ENCODE measurements around the gene USP36. TPM values are rescaled to one million over a fixed set of nuclear protein-coding genes. Genes with fewer than 3 reads are reported as not detected.

Gene USP36
- total RNA-seq, 5 donors from 2014 or later (not counting 1 experiment from before 2014, with no cell fraction given), result 132 to 487 (median 143) TPM

DNA sequence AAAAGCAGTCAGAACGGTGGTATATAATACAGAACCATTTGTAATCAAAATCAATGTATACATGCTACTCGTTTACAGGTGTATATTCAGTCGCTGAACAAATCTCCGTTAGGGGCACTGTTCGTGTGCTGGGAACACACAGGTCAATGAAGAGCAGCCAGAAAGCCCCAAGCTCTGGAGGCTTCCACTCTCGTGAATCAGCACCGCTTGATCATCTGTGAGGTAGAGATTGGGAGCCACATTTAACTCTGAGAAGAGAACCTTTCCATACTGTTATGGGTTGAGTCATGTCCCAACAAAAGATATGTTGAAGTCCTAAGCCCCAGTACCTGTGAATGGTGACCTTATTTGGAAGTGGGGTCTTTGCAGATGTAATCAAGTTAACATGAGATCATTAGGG lies 53.2 kb downstream of the USP36 start:
- Histone ChIP-seq H3K4me1 (ENCODE audit: control insufficient read depth in 1 of 2, extremely low read depth in 1 of 2, insufficient read depth in 2 of 2, low read length in 2 of 2) (peaks cover 9 to 96% of the 10 kb centered on the region in 2 experiments), H3K27ac (ENCODE audit: low read length) (peak overlapping the region; percentile 11), H3K4me3 (ENCODE audit: control insufficient read depth in 1 of 2, extremely low read depth in 1 of 2, low read length in 1 of 2) (no peak overlapping the region), H3K27me3 (replicated peaks in 1 of 2; ENCODE audit: control insufficient read depth in 2 of 2, extremely low read depth in 1 of 2, insufficient read depth in 2 of 2, low read length in 1 of 2) (no peaks in the 10 kb centered on the region), H3K36me3 (ENCODE audit: control insufficient read depth in 2 of 2, extremely low read depth in 1 of 2, insufficient read depth in 1 of 2, low read length in 1 of 2) (peaks cover 0 to 2% of the 10 kb centered on the region in 2 donors), H3K9me3 (no peaks in the 10 kb centered on the region)
- CTCF ChIA-PET, result interaction anchor here in 1 of 2 donors (0.6 kb wide), 1 partner anchor 79 kb away, joined by 3 read pairs; no protein-coding TSS in a partner anchor
- WGBS (ENCODE audit: insufficient coverage), result 100% methylated on average over 4 of the region's 7 CpGs
- H3K4me3 Mint-ChIP-seq, result peak overlapping the region in 1 of 3 donors; percentile 63
- peak overlapping the region; percentile 76 to 95 for H3K27ac Mint-ChIP-seq
- H3K36me3 Mint-ChIP-seq, result peaks cover 14% of the 10 kb centered on the region
- ATAC-seq (replicated peaks in 1 of 4), result no peak
- no peaks in the 10 kb centered on the region for H3K9me3 Mint-ChIP-seq
- H3K4me1 Mint-ChIP-seq, result peaks cover 80 to 87% (median 87%) of the 10 kb centered on the region in 3 donors
- POLR2A ChIA-PET, result no interaction called here
- H3K27me3 Mint-ChIP-seq, result no peaks in the 10 kb centered on the region
- no peak for DNase-seq

DNA sequence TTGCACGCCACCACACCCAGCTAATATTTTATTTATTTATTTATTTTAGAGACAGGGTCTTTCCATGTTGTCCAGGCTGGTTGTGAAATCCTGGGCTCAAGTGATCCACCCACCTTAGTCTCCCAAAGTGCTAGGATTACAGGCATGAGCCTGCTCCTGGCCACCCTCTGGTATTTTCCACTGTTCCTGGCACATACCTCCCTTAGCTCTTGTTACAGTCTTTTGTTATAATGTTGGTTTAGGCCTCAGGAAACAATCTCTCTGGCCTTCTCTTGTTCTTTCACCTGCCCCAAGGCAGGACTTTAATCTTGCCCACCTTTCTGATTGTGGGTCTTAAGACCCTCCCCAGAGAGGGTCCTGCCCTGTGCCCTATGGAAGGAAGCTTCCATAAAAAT lies 55.0 kb downstream of the USP36 start:
- ChIA-PET CTCF (interaction anchor here in 1 of 2 donors (0.9 to 2.0 kb wide), 8 partner anchors 19 to 77 kb away, joined by 3 to 6 read pairs (median 4); no protein-coding TSS in a partner anchor), POLR2A (interaction anchor here (0.6 to 1.1 kb wide), 5 partner anchors 9 to 122 kb away, joined by 4 to 9 read pairs (median 4); no protein-coding TSS in a partner anchor)
- ATAC-seq (replicated peaks in 1 of 4) (no peak), DNase-seq (no peak)
- Mint-ChIP-seq H3K36me3 (peaks cover 8% of the 10 kb centered on the region), H3K9me3 (no peaks in the 10 kb centered on the region), H3K27ac (peak overlapping the region; percentile 80 to 90), H3K4me3 (peak overlapping the region; percentile 49 to 97 (median 68)), H3K4me1 (peaks cover 65 to 71% (median 70%) of the 10 kb centered on the region in 3 donors), H3K27me3 (no peaks in the 10 kb centered on the region)
- no CpG with 5 or more reads among the region's 1 CpG for WGBS (ENCODE audit: insufficient coverage)
- H3K27me3 ChIP-seq (replicated peaks in 1 of 2; ENCODE audit: control insufficient read depth in 2 of 2, extremely low read depth in 1 of 2, insufficient read depth in 2 of 2, low read length in 1 of 2), result no peaks in the 10 kb centered on the region
- no peaks in the 10 kb centered on the region for H3K9me3 ChIP-seq
- H3K27ac ChIP-seq (ENCODE audit: low read length), result peak overlapping the region; percentile 66
- H3K4me1 ChIP-seq (ENCODE audit: control insufficient read depth in 1 of 2, extremely low read depth in 1 of 2, insufficient read depth in 2 of 2, low read length in 2 of 2), result peaks cover 6 to 80% of the 10 kb centered on the region in 2 experiments
- H3K4me3 ChIP-seq (ENCODE audit: control insufficient read depth in 1 of 2, extremely low read depth in 1 of 2, low read length in 1 of 2), result no peak overlapping the region
- H3K36me3 ChIP-seq (ENCODE audit: control insufficient read depth in 2 of 2, extremely low read depth in 1 of 2, insufficient read depth in 1 of 2, low read length in 1 of 2), result peaks cover 0 to 2% of the 10 kb centered on the region in 2 donors

- WGBS (ENCODE audit: insufficient coverage), result 57% methylated on average over 8 of the region's 12 CpGs
- peaks cover 61 to 70% (median 66%) of the 10 kb centered on the region in 3 donors for H3K4me1 Mint-ChIP-seq
- H3K27ac Mint-ChIP-seq, result peak overlapping the region; percentile 80 to 90
- peak overlapping the region; percentile 49 to 97 (median 68) for H3K4me3 Mint-ChIP-seq
- DNase-seq (peak in 1 of 35 experiments; percentile 53), ATAC-seq (replicated peaks in 1 of 4) (no peak)
- POLR2A ChIA-PET, result interaction anchor here (0.6 to 1.1 kb wide), 6 partner anchors 9 to 122 kb away, joined by 3 to 9 read pairs (median 4); no protein-coding TSS in a partner anchor
- peaks cover 0 to 2% of the 10 kb centered on the region in 2 donors for H3K36me3 ChIP-seq (ENCODE audit: control insufficient read depth in 2 of 2, extremely low read depth in 1 of 2, insufficient read depth in 1 of 2, low read length in 1 of 2)
- no peaks in the 10 kb centered on the region for H3K27me3 ChIP-seq (replicated peaks in 1 of 2; ENCODE audit: control insufficient read depth in 2 of 2, extremely low read depth in 1 of 2, insufficient read depth in 2 of 2, low read length in 1 of 2)
- peaks cover 4 to 79% of the 10 kb centered on the region in 2 experiments for H3K4me1 ChIP-seq (ENCODE audit: control insufficient read depth in 1 of 2, extremely low read depth in 1 of 2, insufficient read depth in 2 of 2, low read length in 2 of 2)
- no peaks in the 10 kb centered on the region for H3K9me3 ChIP-seq
- peaks cover 8% of the 10 kb centered on the region for H3K36me3 Mint-ChIP-seq
- H3K27ac ChIP-seq (ENCODE audit: low read length), result peak overlapping the region; percentile 66
- CTCF ChIA-PET, result interaction anchor here (0.7 to 2.0 kb wide), 12 partner anchors 10 to 77 kb away, joined by 3 to 6 read pairs (median 4); no protein-coding TSS in a partner anchor
- peak overlapping the region in 1 of 2 donors; percentile 36 for H3K4me3 ChIP-seq (ENCODE audit: control insufficient read depth in 1 of 2, extremely low read depth in 1 of 2, low read length in 1 of 2)
- no peaks in the 10 kb centered on the region for H3K9me3 Mint-ChIP-seq
- H3K27me3 Mint-ChIP-seq, result no peaks in the 10 kb centered on the region
These were observed 55.5 kb downstream of the USP36 start for GRCh38 chr17:78785011-78785662.

DNA sequence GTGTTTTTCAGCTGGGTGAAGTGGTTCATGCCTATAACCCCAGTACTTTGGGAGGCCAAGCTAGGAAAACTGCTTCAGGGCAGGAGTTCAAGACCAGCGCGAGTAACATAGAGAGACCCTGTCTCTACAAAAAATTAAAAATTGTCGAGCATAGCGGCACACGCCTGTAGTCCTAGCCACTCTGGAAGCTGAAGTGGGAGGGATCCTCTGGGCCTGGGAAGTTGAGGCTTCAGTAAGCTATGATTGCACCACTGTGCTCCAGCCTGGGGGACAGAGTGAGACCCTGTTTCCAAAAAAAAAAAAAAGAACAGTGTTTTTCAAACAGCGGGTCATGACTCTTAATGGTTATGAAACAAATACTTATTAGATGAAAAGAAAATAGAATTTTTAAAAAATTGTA lies 56.3 kb downstream of the USP36 start:
- peaks cover 3 to 79% of the 10 kb centered on the region in 2 experiments for H3K4me1 ChIP-seq (ENCODE audit: control insufficient read depth in 1 of 2, extremely low read depth in 1 of 2, insufficient read depth in 2 of 2, low read length in 2 of 2)
- Mint-ChIP-seq H3K9me3 (no peaks in the 10 kb centered on the region), H3K4me3 (peak overlapping the region; percentile 84 to 97 (median 85)), H3K36me3 (peaks cover 11% of the 10 kb centered on the region), H3K4me1 (peaks cover 58 to 69% (median 66%) of the 10 kb centered on the region in 3 donors), H3K27ac (peak overlapping the region; percentile 90 to 93), H3K27me3 (no peaks in the 10 kb centered on the region)
- ATAC-seq (replicated peaks in 1 of 4) (no peak), DNase-seq (no peak)
- no peaks in the 10 kb centered on the region for H3K27me3 ChIP-seq (replicated peaks in 1 of 2; ENCODE audit: control insufficient read depth in 2 of 2, extremely low read depth in 1 of 2, insufficient read depth in 2 of 2, low read length in 1 of 2)
- 100% methylated on average over 5 of the region's 6 CpGs for WGBS (ENCODE audit: insufficient coverage)
- peaks cover 0 to 2% of the 10 kb centered on the region in 2 donors for H3K36me3 ChIP-seq (ENCODE audit: control insufficient read depth in 2 of 2, extremely low read depth in 1 of 2, insufficient read depth in 1 of 2, low read length in 1 of 2)
- POLR2A ChIA-PET, result interaction anchor here (0.6 kb wide), 2 partner anchors 26 to 38 kb away, joined by 4 read pairs; no protein-coding TSS in a partner anchor
- H3K4me3 ChIP-seq (ENCODE audit: control insufficient read depth in 1 of 2, extremely low read depth in 1 of 2, low read length in 1 of 2), result no peak overlapping the region
- H3K9me3 ChIP-seq, result no peaks in the 10 kb centered on the region
- CTCF ChIA-PET, result interaction anchor here in 1 of 2 donors (0.8 to 2.0 kb wide), 4 partner anchors 15 to 36 kb away, joined by 3 to 6 read pairs (median 4); no protein-coding TSS in a partner anchor
- H3K27ac ChIP-seq (ENCODE audit: low read length), result peak overlapping the region; percentile 66

- H3K36me3 Mint-ChIP-seq, result peaks cover 11% of the 10 kb centered on the region
- peaks cover 0 to 2% of the 10 kb centered on the region in 2 donors for H3K36me3 ChIP-seq (ENCODE audit: control insufficient read depth in 2 of 2, extremely low read depth in 1 of 2, insufficient read depth in 1 of 2, low read length in 1 of 2)
- peaks cover 55 to 68% (median 66%) of the 10 kb centered on the region in 3 donors for H3K4me1 Mint-ChIP-seq
- H3K27me3 Mint-ChIP-seq, result no peaks in the 10 kb centered on the region
- H3K4me3 ChIP-seq (ENCODE audit: control insufficient read depth in 1 of 2, extremely low read depth in 1 of 2, low read length in 1 of 2), result no peak overlapping the region
- DNase-seq (no peak), ATAC-seq (replicated peaks in 1 of 4) (no peak)
- no peaks in the 10 kb centered on the region for H3K27me3 ChIP-seq (replicated peaks in 1 of 2; ENCODE audit: control insufficient read depth in 2 of 2, extremely low read depth in 1 of 2, insufficient read depth in 2 of 2, low read length in 1 of 2)
- ChIA-PET CTCF (interaction anchor here in 1 of 2 donors (0.8 kb wide), 1 partner anchor 36 kb away, joined by 3 read pairs; no protein-coding TSS in a partner anchor), POLR2A (interaction anchor here in 1 of 2 donors (0.6 kb wide), 1 partner anchor 86 kb away, joined by 7 read pairs; no protein-coding TSS in a partner anchor)
- WGBS (ENCODE audit: insufficient coverage), result 99% methylated on average over 5 of the region's 7 CpGs
- H3K9me3 ChIP-seq, result no peaks in the 10 kb centered on the region
- peak overlapping the region; percentile 66 for H3K27ac ChIP-seq (ENCODE audit: low read length)
- peak overlapping the region; percentile 84 to 97 (median 85) for H3K4me3 Mint-ChIP-seq
- peak overlapping the region; percentile 90 to 93 for H3K27ac Mint-ChIP-seq
- H3K4me1 ChIP-seq (ENCODE audit: control insufficient read depth in 1 of 2, extremely low read depth in 1 of 2, insufficient read depth in 2 of 2, low read length in 2 of 2), result peaks cover 7 to 79% of the 10 kb centered on the region in 2 experiments
- H3K9me3 Mint-ChIP-seq, result no peaks in the 10 kb centered on the region
These were observed 56.8 kb downstream of the USP36 start for GRCh38 chr17:78783711-78784324.

DNA sequence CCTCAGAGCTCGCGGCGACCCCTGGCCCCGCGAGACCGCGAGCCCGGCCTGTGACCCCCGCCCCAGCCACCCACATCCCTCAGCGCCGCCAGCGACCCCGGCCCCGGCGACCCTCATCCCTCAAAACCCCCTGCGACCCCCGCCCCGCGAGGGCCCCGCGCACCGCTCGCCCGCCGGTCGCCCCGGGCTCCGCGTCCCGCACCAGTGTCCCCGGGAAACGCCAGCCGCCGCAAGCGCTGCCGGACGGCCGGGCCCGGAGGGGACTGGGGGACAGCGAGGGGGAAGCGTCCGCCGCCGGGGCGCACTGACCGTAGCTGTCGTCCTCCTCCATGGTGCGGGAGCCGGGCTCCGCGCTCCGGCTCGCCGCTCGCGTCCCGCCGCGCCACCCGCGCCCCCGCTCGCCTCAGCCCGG lies 58.7 kb downstream of the USP36 start, which contains the start of gene CYTH1:
CYTH1 (minus strand) TSS at position 381 of the 412 bp plus-strand sequence; CDS start at position 331, 50 bp downstream.
- no peaks in the 10 kb centered on the region for H3K9me3 Mint-ChIP-seq
- H3K4me1 Mint-ChIP-seq, result peaks cover 50 to 61% (median 59%) of the 10 kb centered on the region in 3 donors
- Histone ChIP-seq H3K36me3 (ENCODE audit: control insufficient read depth in 2 of 2, extremely low read depth in 1 of 2, insufficient read depth in 1 of 2, low read length in 1 of 2) (peaks cover 0 to 5% of the 10 kb centered on the region in 2 donors), H3K9me3 (no peaks in the 10 kb centered on the region), H3K4me1 (ENCODE audit: control insufficient read depth in 1 of 2, extremely low read depth in 1 of 2, insufficient read depth in 2 of 2, low read length in 2 of 2) (peaks cover 14 to 80% of the 10 kb centered on the region in 2 experiments), H3K4me3 (ENCODE audit: control insufficient read depth in 1 of 2, extremely low read depth in 1 of 2, low read length in 1 of 2) (peak within 1 kb of the TSS; percentile 82 to 94), H3K27me3 (replicated peaks in 1 of 2; ENCODE audit: control insufficient read depth in 2 of 2, extremely low read depth in 1 of 2, insufficient read depth in 2 of 2, low read length in 1 of 2) (no peaks in the 10 kb centered on the region), H3K27ac (ENCODE audit: low read length) (peak within 1 kb of the TSS; percentile 89)
- peak within 1 kb of the TSS; percentile 93 to 94 for H3K27ac Mint-ChIP-seq
- H3K4me3 Mint-ChIP-seq, result peak within 1 kb of the TSS; percentile 89 to 97 (median 90)
- CTCF ChIA-PET, result no interaction called here
- POLR2A ChIA-PET, result interaction anchor here in 1 of 2 donors (0.5 kb wide), 1 partner anchor 50 kb away, joined by 7 read pairs; no protein-coding TSS in a partner anchor
- DNase-seq (no peak), ATAC-seq (replicated peaks in 1 of 4) (peak in 3 of 4 experiments; percentile 0 to 3 (median 3))
- under 1% methylated on average over 59 of the region's 64 CpGs for WGBS (ENCODE audit: insufficient coverage)
- peaks cover 3% of the 10 kb centered on the region for H3K36me3 Mint-ChIP-seq
- no peaks in the 10 kb centered on the region for H3K27me3 Mint-ChIP-seq

Data from T-cell (primary cell).